GM12878 (cell line): ENCODE data around the gene OR2B2. TPM values are rescaled to one million over a fixed set of nuclear protein-coding genes. Genes with fewer than 3 reads are reported as not detected.

Source experiments
- ATAC-seq: fragments of 200-7000 bp; cut with Tn5 transposase; 3 replicates; pipeline ENCODE4 v1.9.1; 2020; ENCODE audit warnings: mild to moderate bottlenecking, moderate library complexity
- BruUV-seq: library from RNA; stranded (reverse); fragments of 400-500 nt; replicated peaks from 2 replicates; lab custom pipeline; 2021; lab: Mats Ljungman, UMichigan
- CTCF ChIA-PET: fragments of 300-600 bp; sonication (Branson Sonifier 250); formaldehyde crosslinking; extraction: SDS; loops from one replicate; lab custom pipeline; 2021; ENCODE audit warnings: inconsistent platforms; lab: Yijun Ruan, JAX
- POLR2A ChIA-PET: fragments of 350-600 bp; formaldehyde crosslinking; extraction: SDS; loops from one replicate; lab custom pipeline; 2021; ENCODE audit warnings: inconsistent platforms; lab: Charles Lee
- RAD21 ChIA-PET: fragments of 300-600 bp; sonication (Branson Sonifier 250); formaldehyde crosslinking; loops from one replicate; lab custom pipeline; 2023; ENCODE audit warnings: antibody characterized with exemption; ENCODE audit not compliant: unreplicated experiment; lab: Charles Lee
- SMC1A ChIA-PET: fragments of 300-600 bp; sonication (Branson Sonifier 250); formaldehyde crosslinking; loops from one replicate; lab custom pipeline; 2023; ENCODE audit not compliant: unreplicated experiment, uncharacterized antibody; lab: Charles Lee
- DNase-seq: peaks from one replicate; pipeline ENCODE4 v3.0.0-alpha.2; 2011; ENCODE audit warnings: low read depth, low spot score
- FAIRE-seq: peaks from 3 replicates; lab custom pipeline; 2011; peaks lifted over from hg19 to GRCh38; lab: Jason Lieb, UNC
- H2AFZ ChIP-seq: 2 replicates; pipeline ENCODE4 v1.6.0; 2011; ENCODE audit warnings: low read depth, low read length, control low read depth; ENCODE audit not compliant: control insufficient read depth
- H3K27ac ChIP-seq: 2 replicates; pipeline ENCODE4 v1.5.1; 2011; ENCODE audit warnings: control low read depth; ENCODE audit not compliant: control insufficient read depth, insufficient read depth
- H3K27me3 ChIP-seq, 2 experiments: replicated peaks in 1 of 2; 2 replicates each; pipeline versions ENCODE4 v1.6.0 to v1.6.1; 2011; ENCODE audit warnings: low read length in 1 of 2; ENCODE audit not compliant: control insufficient read depth in 2 of 2, insufficient read depth in 2 of 2
- H3K36me3 ChIP-seq, 2 experiments: 2 replicates each; pipeline ENCODE4 v1.5.1; 2011; ENCODE audit warnings: low read length in 1 of 2; ENCODE audit not compliant: control insufficient read depth in 2 of 2, insufficient read depth in 2 of 2
- H3K4me1 ChIP-seq: 2 replicates; pipeline ENCODE4 v1.6.1; 2011; ENCODE audit warnings: mild to moderate bottlenecking, low read length, moderate library complexity, mixed read lengths; ENCODE audit not compliant: control insufficient read depth, insufficient read depth
- H3K4me2 ChIP-seq: 2 replicates; pipeline ENCODE4 v1.6.0; 2011; ENCODE audit warnings: control low read depth; ENCODE audit not compliant: control insufficient read depth, insufficient read depth
- H3K4me3 ChIP-seq: fragments of 200-600 bp; sonication (generic); 2 replicates; pipeline ENCODE4 v1.5.1; 2016
- H3K79me2 ChIP-seq: 2 replicates; pipeline ENCODE4 v1.6.0; 2011; ENCODE audit warnings: low read length; ENCODE audit not compliant: control insufficient read depth, insufficient read depth
- H3K9ac ChIP-seq: 2 replicates; pipeline ENCODE4 v1.8.0; 2011; ENCODE audit warnings: low read length, control low read depth, mixed read lengths; ENCODE audit not compliant: control insufficient read depth, insufficient read depth
- H3K9me3 ChIP-seq: replicated peaks from 3 replicates; pipeline ENCODE4 v1.5.1; 2011; ENCODE audit warnings: mild to moderate bottlenecking, low read length; ENCODE audit not compliant: control insufficient read depth, insufficient read depth
- H4K20me1 ChIP-seq: 2 replicates; pipeline ENCODE4 v1.6.0; 2011; ENCODE audit not compliant: control insufficient read depth, insufficient read depth
- DPF2 ChIP-seq: fragments of 450-650 bp; IDR thresholded peaks from 2 replicates; pipeline ENCODE4 v1.6.1; 2017; ENCODE audit warnings: mild to moderate bottlenecking
- ESRRA ChIP-seq: IDR thresholded peaks from 2 replicates; pipeline ENCODE4 v1.6.1; 2012; ENCODE audit warnings: mild to moderate bottlenecking, low read length, improper control_type of control experiment
- FOS ChIP-seq: IDR thresholded peaks from 3 replicates; pipeline ENCODE4 v1.6.1; 2011; ENCODE audit warnings: borderline replicate concordance; ENCODE audit not compliant: insufficient read length; ENCODE audit errors: extremely low read depth
- KDM1A ChIP-seq: fragments of 200-600 bp; sonication (generic); IDR thresholded peaks from 2 replicates; pipeline ENCODE4 v1.6.1; 2016; ENCODE audit warnings: borderline replicate concordance
- LARP7 ChIP-seq: fragments of 450-650 bp; IDR thresholded peaks from 2 replicates; pipeline ENCODE4 v1.6.1; 2017; ENCODE audit warnings: mild to moderate bottlenecking
- MEF2A ChIP-seq: IDR thresholded peaks from 2 replicates; pipeline ENCODE4 v1.6.1; 2011; ENCODE audit warnings: low read depth, mild to moderate bottlenecking, low read length, moderate library complexity; ENCODE audit not compliant: insufficient read depth
- NBN ChIP-seq: fragments of 450-650 bp; IDR thresholded peaks from 2 replicates; pipeline ENCODE4 v1.6.1; 2016
- NFYB ChIP-seq: IDR thresholded peaks from 2 replicates; pipeline ENCODE4 v1.6.1; 2011; ENCODE audit warnings: low read depth, mild to moderate bottlenecking, low read length, improper control_type of control experiment, moderate library complexity; ENCODE audit not compliant: insufficient read depth
- NRF1 ChIP-seq: conservative IDR thresholded peaks from 2 replicates; pipeline ENCODE4 v1.6.1; 2011; ENCODE audit warnings: mild to moderate bottlenecking, low read depth, low read length, improper control_type of control experiment
- POLR2AphosphoS5 ChIP-seq: IDR thresholded peaks from 2 replicates; pipeline ENCODE4 v1.6.1; 2011; ENCODE audit warnings: mild to moderate bottlenecking, low read length, inconsistent platforms
- RB1 ChIP-seq: fragments of 450-650 bp; formaldehyde crosslinking; IDR thresholded peaks from 2 replicates; pipeline ENCODE4 v1.6.1; 2017; ENCODE audit warnings: mild to moderate bottlenecking, borderline replicate concordance
- RUNX3 ChIP-seq: IDR thresholded peaks from 2 replicates; pipeline ENCODE4 v1.6.1; 2012; ENCODE audit warnings: low read length, inconsistent platforms
- SP1 ChIP-seq: IDR thresholded peaks from one replicate; pipeline ENCODE4 v1.6.1; 2011; ENCODE audit warnings: low read depth, low read length
- SREBF2 ChIP-seq: IDR thresholded peaks from 2 replicates; pipeline ENCODE4 v1.6.1; 2012; ENCODE audit warnings: mild to moderate bottlenecking, low read length
- SRF ChIP-seq, 2 experiments: IDR thresholded peaks; 2 replicates each; pipeline ENCODE4 v1.6.1; 2011; ENCODE audit warnings: low read depth in 2 of 2, low read length in 2 of 2, mild to moderate bottlenecking in 1 of 2, moderate library complexity in 1 of 2
- ZNF207 ChIP-seq: fragments of 450-650 bp; IDR thresholded peaks from 2 replicates; pipeline ENCODE4 v1.6.1; 2014; ENCODE audit warnings: antibody characterized with exemption, mild to moderate bottlenecking, borderline replicate concordance
- WGBS: methylation state at CpG from one replicate; pipeline ENCODE4 v1.1.6; 2016; ENCODE audit warnings: low lambda C conversion rate; ENCODE audit not compliant: insufficient replicate concordance, insufficient coverage; ENCODE audit errors: missing lambda C conversion rate; 5-methylcytosine and 5-hydroxymethylcytosine counted together
- in situ Hi-C: fragments of 300-500 bp; cut with MboI; formaldehyde crosslinking; loops from 9 replicates; pipeline ENCODE4 v1.14.3; 2018; ENCODE audit warnings: mixed read lengths
- intact Hi-C: fragments of 100-400 bp; cut with micrococcal nuclease; formaldehyde crosslinking; loops from one replicate; pipeline ENCODE4 v1.14.2; 2022; ENCODE audit not compliant: unreplicated experiment
- polyA plus RNA-seq, 11 experiments: library from polyadenylated mRNA; depleted of rRNA in 4 of 11; unstranded in 6 of 11; stranded (reverse) in 5 of 11; fragments of >200 nt; fragmentation: Nextera tagmentation in 4 of 11; fragmentation: Illumina TruSeq in 1 of 11; extraction: Ambion mirVana in 4 of 11; extraction: Trizol in 1 of 11; gene quantifications; 1 replicate in 1 of 11; 2 replicates in 10 of 11; pipeline versions ENCODE4 v1.2.1 to v1.2.3, GENCODE V29; 2011 to 2016; ENCODE audit warnings: inconsistent platforms in 2 of 11, missing spikeins in 2 of 11, low read depth in 1 of 11
- total RNA-seq, 4 experiments: library from RNA; depleted of rRNA in 3 of 4; stranded (reverse); fragments of >200 nt in 3 of 4; fragmentation: Illumina TruSeq in 1 of 4; extraction: Trizol in 1 of 4; gene quantifications; 2 replicates each; pipeline versions ENCODE4 v1.2.1 to v1.2.3, GENCODE V29; 2013 to 2021
- TF ChIP-seq, protein P1 (sequence below): fragments of 450-650 bp; formaldehyde crosslinking; IDR thresholded peaks from 2 replicates; pipeline ENCODE4 v1.4.0; 2022; ENCODE audit warnings: mild to moderate bottlenecking, moderate library complexity

OR2B2 gene
- total and polyA plus RNA-seq, 10 of the 15 experiments (the other 5 are each of a cell fraction or from before 2014, with no cell fraction given), result not detected

DNA sequence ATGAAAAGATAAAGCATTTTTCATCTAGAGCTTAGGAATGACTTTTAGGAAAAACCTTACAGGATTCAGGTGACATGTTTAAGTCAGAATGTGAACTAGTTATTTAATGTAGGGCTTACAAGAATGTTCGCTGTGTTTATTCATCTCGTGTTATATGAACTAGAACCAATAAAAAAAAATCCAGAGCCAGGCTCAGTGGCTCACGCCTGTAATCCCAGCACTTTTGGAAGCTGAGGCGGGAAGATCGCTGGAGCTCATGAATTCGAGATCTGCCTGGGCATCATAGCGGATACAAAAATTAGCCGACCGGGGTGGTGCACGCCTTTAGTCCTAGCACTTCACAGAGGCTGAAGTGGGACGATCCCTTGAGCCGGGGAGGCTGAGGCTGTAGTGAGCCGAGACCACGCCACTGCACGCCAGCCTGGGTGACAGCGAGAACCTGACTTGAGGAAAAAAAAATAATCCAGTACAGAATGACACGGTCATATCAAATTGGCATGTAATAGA is 46.3 kb downstream of the OR2B2 start (continued):
- TF ChIP-seq, protein P1, sequence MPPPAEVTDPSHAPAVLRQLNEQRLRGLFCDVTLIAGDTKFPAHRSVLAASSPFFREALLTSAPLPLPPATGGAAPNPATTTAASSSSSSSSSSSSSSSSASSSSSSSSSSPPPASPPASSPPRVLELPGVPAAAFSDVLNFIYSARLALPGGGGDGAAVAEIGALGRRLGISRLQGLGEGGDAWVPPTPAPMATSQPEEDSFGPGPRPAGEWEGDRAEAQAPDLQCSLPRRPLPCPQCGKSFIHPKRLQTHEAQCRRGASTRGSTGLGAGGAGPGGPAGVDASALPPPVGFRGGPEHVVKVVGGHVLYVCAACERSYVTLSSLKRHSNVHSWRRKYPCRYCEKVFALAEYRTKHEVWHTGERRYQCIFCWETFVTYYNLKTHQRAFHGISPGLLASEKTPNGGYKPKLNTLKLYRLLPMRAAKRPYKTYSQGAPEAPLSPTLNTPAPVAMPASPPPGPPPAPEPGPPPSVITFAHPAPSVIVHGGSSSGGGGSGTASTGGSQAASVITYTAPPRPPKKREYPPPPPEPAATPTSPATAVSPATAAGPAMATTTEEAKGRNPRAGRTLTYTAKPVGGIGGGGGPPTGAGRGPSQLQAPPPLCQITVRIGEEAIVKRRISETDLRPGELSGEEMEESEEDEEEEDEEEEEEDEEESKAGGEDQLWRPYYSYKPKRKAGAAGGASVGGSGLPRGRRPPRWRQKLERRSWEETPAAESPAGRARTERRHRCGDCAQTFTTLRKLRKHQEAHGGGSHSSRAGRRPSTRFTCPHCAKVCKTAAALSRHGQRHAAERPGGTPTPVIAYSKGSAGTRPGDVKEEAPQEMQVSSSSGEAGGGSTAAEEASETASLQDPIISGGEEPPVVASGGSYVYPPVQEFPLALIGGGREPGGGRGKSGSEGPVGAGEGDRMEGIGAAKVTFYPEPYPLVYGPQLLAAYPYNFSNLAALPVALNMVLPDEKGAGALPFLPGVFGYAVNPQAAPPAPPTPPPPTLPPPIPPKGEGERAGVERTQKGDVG (CRISPR knock-in tag), result peak; percentile 45; the same call in 1 of the 2 replicates
- no peak for TF ChIP-seq ZNF207

DNA sequence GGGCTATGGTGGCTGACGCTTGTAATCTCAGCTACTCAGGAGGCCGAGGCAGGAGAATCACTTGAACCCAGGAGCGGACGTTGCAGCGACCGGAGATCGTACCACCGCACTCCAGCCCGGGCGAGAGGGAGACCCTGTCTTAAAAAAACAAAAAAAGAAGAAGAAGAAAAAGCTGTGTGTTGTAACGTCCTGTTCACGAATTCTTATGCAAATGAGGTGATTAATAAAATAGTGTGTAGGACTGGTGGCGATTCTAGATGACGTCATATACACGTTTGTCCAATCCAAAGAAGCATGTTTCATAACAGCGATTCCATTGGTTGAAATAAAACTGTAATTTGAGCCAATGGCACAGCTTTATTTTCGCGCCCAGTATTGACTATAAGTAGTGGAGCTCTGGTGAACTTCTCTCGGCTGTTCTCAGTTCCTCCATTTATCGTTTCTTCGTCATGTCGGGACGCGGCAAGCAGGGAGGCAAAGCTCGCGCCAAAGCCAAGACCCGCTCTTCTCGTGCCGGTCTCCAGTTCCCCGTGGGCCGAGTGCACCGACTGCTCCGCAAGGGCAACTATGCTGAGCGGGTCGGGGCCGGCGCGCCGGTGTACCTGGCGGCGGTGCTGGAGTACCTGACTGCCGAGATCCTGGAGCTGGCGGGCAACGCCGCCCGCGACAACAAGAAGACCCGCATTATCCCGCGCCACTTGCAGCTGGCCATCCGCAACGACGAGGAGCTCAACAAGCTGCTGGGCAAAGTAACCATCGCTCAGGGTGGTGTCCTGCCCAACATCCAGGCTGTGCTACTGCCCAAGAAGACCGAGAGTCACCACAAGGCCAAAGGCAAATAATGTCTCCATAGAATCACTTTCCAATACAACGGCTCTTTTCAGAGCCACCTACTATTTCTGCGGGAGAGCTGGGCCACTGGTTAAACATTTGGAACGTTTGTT is 47.0 kb downstream of the OR2B2 start:
- in situ Hi-C loops, result no loop called here
- Histone ChIP-seq H4K20me1 (no peaks in the 10 kb centered on the region), H3K4me3 (peak overlapping the region; percentile 75), H3K9me3 (no peaks in the 10 kb centered on the region), H2AFZ (peak overlapping the region; percentile 62), H3K27me3 (no peaks in the 10 kb centered on the region), H3K79me2 (no peaks in the 10 kb centered on the region; the same call in none of the 2 replicates), H3K27ac (peak overlapping the region; percentile 95), H3K9ac (peak overlapping the region; percentile 84), H3K4me2 (peak overlapping the region; percentile 96), H3K36me3 (no peaks in the 10 kb centered on the region), H3K4me1 (peaks cover 39% of the 10 kb centered on the region)
- BruUV-seq, result TSS peak; percentile 100
- ChIA-PET RAD21 (interaction anchor here (0.7 to 4.1 kb wide), 10 partner anchors 24 to 736 kb away, joined by 3 to 30 read pairs (median 4); a partner anchor contains a TSS), SMC1A (interaction anchor here (0.7 to 3.5 kb wide), 10 partner anchors 14 to 1615 kb away, joined by 3 to 26 read pairs (median 4); a partner anchor contains a TSS), CTCF (interaction anchor here (0.9 to 2.8 kb wide), 4 partner anchors 28 to 70 kb away, joined by 3 to 12 read pairs (median 6); a partner anchor contains a TSS), POLR2A (interaction anchor here (0.7 to 6.5 kb wide), 9 partner anchors 23 to 1593 kb away, joined by 3 to 71 read pairs (median 5); a partner anchor contains a TSS)
- FAIRE-seq (peak; percentile 93), DNase-seq (peak; percentile 99), ATAC-seq (peak; percentile 63)
- WGBS, result under 1% methylated on average over 58 of the region's 58 CpGs
- intact Hi-C loops, result loop anchor here (1.0 kb wide), 1 partner anchor 27 kb away; a partner anchor contains a TSS
- TF ChIP-seq KDM1A (no peak), RB1 (peak; percentile 41; the same call in 1 of the 2 replicates), RUNX3 (no peak), NRF1 (no peak), SREBF2 (no peak), NBN (peak; percentile 96), NFYB (peak; percentile 89), POLR2AphosphoS5 (peak; percentile 96), LARP7 (no peak), ESRRA (no peak), DPF2 (no peak), FOS (peak; percentile 72), SP1 (peak; percentile 91), SRF (IDR thresholded peaks at IDR 0.05; ENCODE audit: low read depth in 2 of 2, low read length in 2 of 2) (no peak), MEF2A (0 out of 2 replicates have a peak, but pooled peaks have one; percentile 4)
